H1 (cell line): Measurements from ENCODE around the gene C3orf20. TPM values are rescaled to one million over a fixed set of nuclear protein-coding genes. Genes with fewer than 3 reads are reported as not detected.

Experiments used
- CBX5 ChIP-seq: fragments of 300-800, 300-1000 bp; sonication (generic); IDR thresholded peaks from 2 replicates; pipeline ENCODE4 v1.7.1; 2016; ENCODE audit warnings: antibody characterized with exemption, low read length, low read depth
- FOSL1 ChIP-seq: IDR thresholded peaks from 2 replicates; pipeline ENCODE4 v1.6.1; 2011; ENCODE audit warnings: mild to moderate bottlenecking, low read depth, low read length, moderate library complexity; ENCODE audit not compliant: insufficient read depth
- NANOG ChIP-seq: IDR thresholded peaks from 2 replicates; pipeline ENCODE4 v1.6.1; 2011; ENCODE audit warnings: low read length, low read depth, mild to moderate bottlenecking, inconsistent platforms; ENCODE audit not compliant: insufficient read depth, poor library complexity, severe bottlenecking
- SUZ12 ChIP-seq: fragments of 200-600 bp; sonication (generic); IDR thresholded peaks from 2 replicates; pipeline ENCODE4 v1.6.1; 2012; ENCODE audit warnings: mild to moderate bottlenecking, inconsistent platforms, low read length, moderate library complexity, mixed read lengths
- USF2 ChIP-seq: IDR thresholded peaks from 2 replicates; pipeline ENCODE4 v1.6.1; 2011; ENCODE audit warnings: low read length, improper control_type of control experiment
- polyA plus RNA-seq, 7 experiments: library from polyadenylated mRNA; depleted of rRNA in 3 of 7; stranded (reverse) in 5 of 7; unstranded in 2 of 7; fragments of >200 nt in 5 of 7; fragments of 200-250 nt in 2 of 7; gene quantifications; 1 replicate in 5 of 7; 2 replicates in 1 of 7; 4 replicates in 1 of 7; pipeline versions ENCODE4 v1.2.1 to v1.2.3, GENCODE V29; 2011 to 2013; ENCODE audit warnings: missing spikeins in 2 of 7, mixed read lengths in 2 of 7
- total RNA-seq: library from RNA; stranded (reverse); fragmentation: NEBNext Ultra II Directional; extraction: Animal tissue kit (Norgen Biotek cat#: 25700); gene quantifications from 2 replicates; pipeline ENCODE4 v1.2.1, GENCODE V29; 2021

The C3orf20 gene
- total and polyA plus RNA-seq, 2 of the 8 experiments (the other 6 are each of a cell fraction or from before 2014, with no cell fraction given): not detected

GRCh38 chr3:14762701-14763100, 87.8 kb downstream of the C3orf20 start (continued):
- no peak for TF ChIP-seq FOSL1
- TF ChIP-seq NANOG: no peak
- no peak for TF ChIP-seq SUZ12
- TF ChIP-seq CBX5: no peak
- TF ChIP-seq USF2: no peak
